Left ventricle myocardium inferior (tissue), 1 donor: ENCODE data around the gene PPP1R18. TPM values are rescaled to one million over a fixed set of nuclear protein-coding genes. Genes with fewer than 3 reads are reported as not detected.

Experiments
- DNase-seq: peaks from one replicate; pipeline ENCODE4 v3.0.0-alpha.2; 2020
- H3K27ac ChIP-seq: fragments of 200-600 bp; replicated peaks from 2 replicates; pipeline ENCODE4 v1.8.0; 2021
- H3K27me3 ChIP-seq: fragments of 200-600 bp; 2 replicates; pipeline ENCODE4 v1.8.0; 2021; ENCODE audit warnings: low read depth
- H3K36me3 ChIP-seq: fragments of 200-600 bp; 2 replicates; pipeline ENCODE4 v1.8.0; 2021
- H3K4me1 ChIP-seq: fragments of 200-600 bp; 2 replicates; pipeline ENCODE4 v1.8.0; 2021
- H3K4me3 ChIP-seq: fragments of 200-600 bp; 2 replicates; pipeline ENCODE4 v1.8.0; 2021; ENCODE audit warnings: mild to moderate bottlenecking, moderate library complexity
- H3K9me3 ChIP-seq: fragments of 200-600 bp; replicated peaks from 2 replicates; pipeline ENCODE4 v1.8.0; 2021
- intact Hi-C: fragments of 100-400 bp; cut with micrococcal nuclease; formaldehyde crosslinking; loops from one replicate; pipeline ENCODE4 v1.11.0; 2022
- total RNA-seq: library from RNA; stranded (reverse); fragmentation: NEBNext Ultra II Directional; extraction: Animal tissue kit (Norgen Biotek cat#: 25700); gene quantifications from one replicate; pipeline ENCODE4 v1.2.1, GENCODE V29; 2021
- TF ChIP-seq, protein P1 (sequence below): fragments of 200-600 bp; IDR thresholded peaks from 2 replicates; pipeline ENCODE4 v1.8.0; 2021; ENCODE audit warnings: antibody characterized with exemption, mild to moderate bottlenecking, borderline replicate concordance
- donor health status: DM: no; HTN: yes; CAD: no; lungs with severe emphysema.

PPP1R18 gene
- total RNA-seq, 1 donor from 2014 or later, result 14.5 TPM

DNA sequence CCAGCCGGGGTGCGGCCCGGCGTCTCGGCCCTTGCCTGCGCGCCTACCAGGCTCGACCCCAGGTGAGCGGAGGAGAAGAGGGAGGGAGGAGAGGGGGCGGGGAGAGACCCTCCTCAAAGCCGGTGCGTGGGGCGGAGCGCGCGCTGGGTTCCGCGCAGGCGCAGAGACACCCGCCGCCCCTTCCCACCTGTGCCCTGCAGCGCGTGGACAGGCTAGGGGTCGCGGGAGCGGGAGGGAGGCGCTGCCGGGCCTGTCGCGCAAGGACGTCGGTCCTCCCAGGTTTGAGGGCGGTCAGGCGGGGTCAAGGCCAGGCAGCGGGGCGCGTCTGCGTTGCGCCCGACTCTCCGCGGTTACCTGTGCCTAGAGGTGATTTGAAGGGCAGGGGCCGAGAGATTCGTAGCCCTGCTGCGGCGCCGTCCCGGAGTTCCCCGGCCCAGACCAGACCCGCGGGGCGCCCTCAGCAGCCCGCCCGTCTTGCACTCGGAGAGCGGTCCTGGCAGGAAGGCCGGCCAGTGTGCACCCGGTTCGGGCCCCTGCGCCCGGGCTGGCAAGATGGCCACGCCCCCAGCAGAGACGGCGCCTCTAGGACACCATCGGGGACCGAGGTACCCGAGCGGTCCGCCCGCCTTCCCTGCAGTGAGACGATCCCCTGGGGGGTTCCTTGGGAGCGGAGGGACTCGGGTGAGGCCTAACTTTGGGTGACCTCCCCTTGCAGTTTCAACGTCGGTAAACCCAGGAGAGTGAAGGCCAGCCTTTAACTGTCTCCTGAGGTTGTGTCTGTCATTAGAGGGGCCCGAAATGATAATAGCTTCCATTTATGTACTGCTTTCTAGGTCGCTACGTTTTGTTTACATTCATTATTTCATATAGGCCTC lies 39.0 kb downstream of the PPP1R18 start:
- peak overlapping the region; percentile 99 for H3K4me3 ChIP-seq

DNA sequence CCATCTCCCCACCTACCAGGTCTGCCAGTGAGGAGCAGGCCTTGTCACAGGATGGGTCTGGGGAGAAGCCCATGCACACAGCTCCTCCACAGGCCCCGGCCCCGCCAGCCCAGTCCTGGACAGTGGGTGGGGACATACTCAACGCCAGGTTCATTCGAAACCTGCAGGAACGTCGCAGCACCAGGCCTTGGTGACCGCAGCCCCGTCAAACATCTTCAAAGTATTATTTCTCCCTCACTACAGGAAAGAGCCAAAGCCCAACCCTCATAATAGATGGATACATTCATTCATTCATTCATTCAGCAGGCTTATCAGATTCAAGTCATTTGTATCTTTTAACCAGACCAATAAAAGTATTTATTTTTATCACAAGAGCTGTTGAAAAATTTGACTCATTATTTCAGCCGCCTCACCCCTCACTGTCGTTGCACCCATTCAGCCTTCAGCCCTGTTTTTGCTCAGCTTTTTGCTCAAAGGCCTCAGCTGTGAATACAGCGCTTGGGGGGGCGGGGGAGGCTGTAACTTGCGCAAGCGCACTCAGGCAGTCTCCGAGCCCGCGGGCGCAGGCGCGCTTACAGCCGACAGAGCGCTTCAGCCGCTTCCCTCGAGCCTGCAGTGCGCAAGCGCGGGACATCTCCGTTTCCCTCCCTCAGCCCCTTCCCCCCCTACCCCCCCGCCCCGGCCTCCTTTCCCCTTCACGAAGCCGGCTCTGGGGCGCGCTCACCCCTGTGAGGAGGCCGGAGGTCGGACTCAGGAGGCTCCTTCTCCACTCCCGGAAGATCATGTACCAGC lies 39.8 kb downstream of the PPP1R18 start, which contains the start of gene C6orf136:
Gene C6orf136, plus strand, starts transcription at position 684 of the 792 bp plus-strand sequence. Its CDS starts 99 bp downstream, at position 783.
- intact Hi-C loops, result no loop called here
- no peaks in the 10 kb centered on the region for H3K27me3 ChIP-seq
- peaks cover 34% of the 10 kb centered on the region for H3K4me1 ChIP-seq
- peak; percentile 95 for DNase-seq
- H3K9me3 ChIP-seq, result no peaks in the 10 kb centered on the region
- TF ChIP-seq, protein P1, sequence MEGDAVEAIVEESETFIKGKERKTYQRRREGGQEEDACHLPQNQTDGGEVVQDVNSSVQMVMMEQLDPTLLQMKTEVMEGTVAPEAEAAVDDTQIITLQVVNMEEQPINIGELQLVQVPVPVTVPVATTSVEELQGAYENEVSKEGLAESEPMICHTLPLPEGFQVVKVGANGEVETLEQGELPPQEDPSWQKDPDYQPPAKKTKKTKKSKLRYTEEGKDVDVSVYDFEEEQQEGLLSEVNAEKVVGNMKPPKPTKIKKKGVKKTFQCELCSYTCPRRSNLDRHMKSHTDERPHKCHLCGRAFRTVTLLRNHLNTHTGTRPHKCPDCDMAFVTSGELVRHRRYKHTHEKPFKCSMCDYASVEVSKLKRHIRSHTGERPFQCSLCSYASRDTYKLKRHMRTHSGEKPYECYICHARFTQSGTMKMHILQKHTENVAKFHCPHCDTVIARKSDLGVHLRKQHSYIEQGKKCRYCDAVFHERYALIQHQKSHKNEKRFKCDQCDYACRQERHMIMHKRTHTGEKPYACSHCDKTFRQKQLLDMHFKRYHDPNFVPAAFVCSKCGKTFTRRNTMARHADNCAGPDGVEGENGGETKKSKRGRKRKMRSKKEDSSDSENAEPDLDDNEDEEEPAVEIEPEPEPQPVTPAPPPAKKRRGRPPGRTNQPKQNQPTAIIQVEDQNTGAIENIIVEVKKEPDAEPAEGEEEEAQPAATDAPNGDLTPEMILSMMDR, result no peak
- H3K4me3 ChIP-seq, result peak within 1 kb of the TSS; percentile 99
- H3K36me3 ChIP-seq, result peaks cover 37% of the 10 kb centered on the region
- H3K27ac ChIP-seq, result peak within 1 kb of the TSS; percentile 99

More for the DNA sequence above, 39.0 kb downstream of the PPP1R18 start:
- intact Hi-C loops, result no loop called here
- Histone ChIP-seq H3K9me3 (no peaks in the 10 kb centered on the region), H3K27ac (peak overlapping the region; percentile 99), H3K27me3 (no peaks in the 10 kb centered on the region), H3K4me1 (peaks cover 34% of the 10 kb centered on the region), H3K36me3 (peaks cover 39% of the 10 kb centered on the region)
- TF ChIP-seq, protein P1, result no peak
- peak; percentile 67 for DNase-seq

DNA sequence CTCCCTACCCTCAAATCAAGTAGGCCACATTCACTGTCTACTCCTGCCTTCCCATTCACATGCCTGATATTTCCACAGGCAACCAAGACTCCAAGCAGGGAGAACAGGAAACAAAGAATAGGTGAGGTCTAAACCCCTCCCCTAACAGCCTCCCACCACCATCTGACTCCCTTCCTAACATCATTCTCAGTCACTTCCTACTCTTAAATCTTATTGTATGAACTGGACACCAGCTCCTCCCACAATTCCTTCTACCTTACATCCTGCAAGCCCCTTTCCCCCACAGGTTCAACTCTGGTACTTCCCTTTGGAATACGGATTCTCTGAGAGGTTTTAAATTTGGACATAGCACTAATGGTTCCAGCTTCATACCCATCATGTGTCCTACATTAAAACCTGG lies 40.5 kb downstream of the PPP1R18 start:
- Histone ChIP-seq H3K27me3 (no peaks in the 10 kb centered on the region), H3K9me3 (no peaks in the 10 kb centered on the region), H3K27ac (no peak overlapping the region), H3K4me1 (peaks cover 34% of the 10 kb centered on the region), H3K4me3 (peak overlapping the region; percentile 99), H3K36me3 (peaks cover 31% of the 10 kb centered on the region)
- intact Hi-C loops, result no loop called here
- no peak for DNase-seq
- TF ChIP-seq, protein P1, result no peak

- peaks cover 34% of the 10 kb centered on the region for H3K4me1 ChIP-seq
- H3K4me3 ChIP-seq, result no peak overlapping the region
- DNase-seq, result no peak
- intact Hi-C loops, result no loop called here
- H3K9me3 ChIP-seq, result no peaks in the 10 kb centered on the region
- H3K27me3 ChIP-seq, result no peaks in the 10 kb centered on the region
- TF ChIP-seq, protein P1, result no peak
- H3K36me3 ChIP-seq, result peaks cover 26% of the 10 kb centered on the region
- H3K27ac ChIP-seq, result no peak overlapping the region
These were observed 41.7 kb downstream of the PPP1R18 start for GRCh38 chr6:30644769-30645168.

DNA sequence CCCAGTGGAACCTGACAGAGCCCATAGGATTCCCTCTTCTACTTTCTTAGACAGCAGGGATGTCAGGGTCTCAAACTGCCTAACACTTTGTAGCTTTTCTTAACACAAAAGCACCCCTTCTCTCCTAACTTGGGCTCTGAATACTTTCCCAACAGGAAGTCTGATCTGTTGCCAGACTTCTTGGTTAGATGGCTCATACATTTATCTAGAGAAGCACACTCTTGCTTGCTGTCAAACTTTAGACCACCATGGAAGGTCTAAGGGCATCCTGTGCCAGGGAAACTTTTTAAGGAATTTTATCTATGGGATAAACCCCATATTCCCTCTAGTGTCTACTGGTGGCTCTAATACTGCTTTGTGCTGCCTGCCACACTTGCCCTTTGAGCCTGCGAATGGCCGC lies 42.8 kb downstream of the PPP1R18 start:
- no peak overlapping the region for H3K4me3 ChIP-seq
- no peak overlapping the region for H3K27ac ChIP-seq
- H3K27me3 ChIP-seq, result no peaks in the 10 kb centered on the region
- TF ChIP-seq, protein P1, result no peak
- no peak for DNase-seq
- peaks cover 27% of the 10 kb centered on the region for H3K4me1 ChIP-seq
- intact Hi-C loops, result no loop called here
- peaks cover 23% of the 10 kb centered on the region for H3K36me3 ChIP-seq
- H3K9me3 ChIP-seq, result no peaks in the 10 kb centered on the region
